Stimulated activated CD4-positive, alpha-beta T cell treated with anti-CD3 and anti-CD28 coated beads, Interleukin-12 subunit alpha, Interleukin-12 subunit beta, amount 100 ng/mL, for 48 hours (primary cell): ENCODE measurements around the gene PNMA8B.

Experiments used
- DNase-seq, 3 donors: peaks; one replicate each; pipeline ENCODE4 v3.0.0-alpha.2; 2020; ENCODE audit warnings: low read depth in 2 of 3, low spot score in 1 of 3

Gene PNMA8B

GRCh38 chr19:46460055-46460454 is 35.6 kb downstream of the PNMA8B start:
- DNase-seq: no peak

DNA sequence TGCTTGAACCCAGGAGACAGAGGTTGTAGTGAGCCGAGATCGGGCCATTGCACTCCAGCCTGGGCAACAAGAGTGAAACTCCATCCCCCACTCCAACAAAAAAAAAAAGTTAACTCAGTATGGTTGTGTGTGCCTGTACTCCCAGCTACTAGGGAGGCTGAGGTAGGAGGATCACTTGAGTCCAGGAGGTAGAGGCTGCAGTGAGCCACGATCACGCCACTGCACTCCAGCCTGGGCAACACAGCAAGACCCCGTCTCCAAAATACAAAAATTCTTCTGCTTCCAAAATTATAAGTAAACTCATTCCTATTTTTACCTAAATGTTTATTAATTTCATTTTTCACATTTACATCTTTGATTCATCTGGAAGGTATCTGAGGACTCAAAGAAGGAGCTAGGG is 38.7 kb downstream of the PNMA8B start:
- no peak for DNase-seq

GRCh38 chr19:46454244-46454643 is 41.4 kb downstream of the PNMA8B start:
- DNase-seq: no peak

GRCh38 chr19:46453661-46454060 is 42.0 kb downstream of the PNMA8B start:
- DNase-seq: no peak

DNA sequence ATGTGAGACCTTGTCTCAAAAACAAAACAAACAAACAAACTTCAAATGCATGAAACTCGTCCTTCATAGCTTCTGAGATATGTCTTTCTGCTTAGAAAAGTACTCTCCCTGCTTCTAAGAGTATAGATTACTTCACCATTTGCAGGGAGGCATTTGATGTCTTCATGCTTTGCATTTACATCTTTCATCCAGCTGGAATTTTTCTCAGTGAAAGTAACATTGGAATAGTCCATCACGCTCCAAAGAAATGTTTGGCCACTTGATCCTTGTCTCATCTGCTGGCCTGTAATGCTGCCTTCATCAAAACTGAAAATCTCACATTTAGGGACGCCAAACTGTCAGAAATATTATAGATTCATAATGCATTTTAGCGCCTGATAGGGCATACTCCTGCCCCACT is 43.5 kb downstream of the PNMA8B start:
- no peak for DNase-seq

- DNase-seq: no peak
These were observed 44.3 kb downstream of the PNMA8B start for GRCh38 chr19:46451352-46451751.

- no peak for DNase-seq
These were observed 44.9 kb downstream of the PNMA8B start for GRCh38 chr19:46450737-46451136.

GRCh38 chr19:46449228-46449627 is 46.4 kb downstream of the PNMA8B start:
- DNase-seq: no peak

DNA sequence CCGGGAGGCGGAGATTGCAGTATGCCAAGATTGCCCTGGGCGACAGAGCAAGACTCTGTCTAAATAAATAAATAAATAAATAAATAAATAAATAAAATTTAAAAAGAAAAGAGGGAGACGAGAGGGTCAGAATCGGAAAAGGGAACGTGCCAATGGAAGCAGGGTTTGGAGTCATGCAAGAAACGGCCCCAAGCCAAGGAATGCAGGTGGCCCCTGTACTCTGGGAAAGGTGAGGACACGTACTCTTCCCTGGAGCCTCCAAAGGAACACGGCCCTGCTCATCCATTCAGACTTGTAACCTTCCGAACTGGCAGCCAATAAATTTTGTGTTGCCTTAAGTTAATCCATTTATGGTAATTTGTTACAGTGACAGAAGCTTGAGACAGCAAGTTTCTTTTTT is 47.1 kb downstream of the PNMA8B start:
- no peak for DNase-seq

- DNase-seq: no peak
These were observed 47.8 kb downstream of the PNMA8B start for GRCh38 chr19:46447824-46448223.

- no peak for DNase-seq
These were observed 48.7 kb downstream of the PNMA8B start for GRCh38 chr19:46447006-46447405.

GRCh38 chr19:46446021-46446420 is 49.6 kb downstream of the PNMA8B start:
- no peak for DNase-seq

DNA sequence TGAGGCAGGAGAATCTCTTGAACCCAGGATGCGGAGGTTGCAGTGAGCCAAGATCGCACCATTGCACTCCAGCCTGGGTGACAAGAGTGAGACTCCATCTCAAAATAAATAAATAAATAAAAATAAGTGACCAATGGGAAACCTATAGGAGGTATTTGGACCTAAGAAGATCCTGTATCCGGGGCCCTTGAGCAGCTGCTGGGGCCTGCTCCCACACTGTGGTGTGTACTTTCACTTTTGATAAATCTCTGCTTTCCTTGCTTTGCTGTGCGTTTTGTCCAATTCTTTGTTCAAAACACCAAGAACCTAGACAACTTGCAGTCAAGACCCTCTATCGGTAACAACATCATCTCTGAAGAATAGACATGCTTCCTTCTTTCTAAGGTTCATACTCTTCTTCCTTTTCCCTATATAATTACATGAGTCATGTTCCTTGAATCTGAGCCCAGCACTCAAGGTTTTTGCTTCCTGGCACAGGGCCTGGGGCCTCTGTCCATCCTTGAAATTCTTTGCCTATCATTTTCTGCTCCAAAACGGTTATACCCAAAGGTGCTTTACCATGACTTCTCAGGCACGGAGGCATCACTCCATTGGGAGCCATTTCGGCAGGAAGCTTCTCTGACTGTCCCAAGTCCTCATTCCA is 52.7 kb downstream of the PNMA8B start:
- no peak for DNase-seq

DNA sequence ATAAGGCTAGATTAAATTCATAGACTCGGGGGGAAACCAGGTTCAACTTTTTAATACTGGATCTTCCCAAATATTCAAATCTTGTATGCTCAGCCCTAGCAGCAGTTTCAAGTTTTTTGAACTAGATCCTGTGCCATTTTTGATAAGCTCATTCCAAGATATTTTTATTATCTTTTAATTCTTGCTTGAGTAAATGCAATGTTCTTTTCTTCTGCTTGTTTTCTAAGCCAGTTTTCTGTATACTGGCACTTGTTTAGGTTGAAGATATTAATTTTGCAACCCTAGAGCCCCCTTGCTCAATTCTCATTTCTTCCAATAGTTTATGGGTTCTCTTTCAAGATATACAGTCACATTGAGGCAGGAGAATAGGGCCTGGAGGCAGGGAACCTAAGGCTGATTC is 53.8 kb downstream of the PNMA8B start:
- DNase-seq: no peak
